Cerebellar cortex (tissue), 1 donor: ENCODE data around the gene FANK1.
"Not testable (repeated sequence)": the region's sequence is repeated elsewhere in the genome, so short reads cannot be mapped to it uniquely, and the experiment has no call there.

Experiments
- DNase-seq: peaks from one replicate; pipeline ENCODE4 v3.0.0-alpha.2; 2015; ENCODE audit warnings: low spot score

The FANK1 gene

GRCh38 chr10:125889441-125889840 is 6.9 kb upstream of the FANK1 start:
- not testable (repeated sequence) for DNase-seq

DNA sequence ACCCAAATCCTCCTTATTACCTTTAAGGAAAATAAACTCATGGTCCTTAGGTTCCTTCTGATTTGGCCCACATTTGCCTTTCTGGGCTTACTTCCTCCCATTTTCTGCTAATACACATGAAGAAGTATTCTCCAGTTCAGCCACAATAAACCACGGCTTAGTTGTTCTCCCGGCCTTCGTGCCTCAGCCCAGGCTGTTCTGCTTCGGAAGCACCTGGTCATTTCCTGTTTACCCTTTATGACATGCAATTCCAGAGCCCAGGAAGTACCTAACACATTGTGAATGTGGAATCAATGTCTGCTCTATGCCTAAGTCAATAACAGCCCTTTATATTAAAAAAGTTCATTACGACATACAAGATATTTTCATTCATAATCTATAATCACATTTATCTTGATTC is 4.0 kb upstream of the FANK1 start:
- not testable (repeated sequence) for DNase-seq

- not testable (repeated sequence) for DNase-seq
Observed at GRCh38 chr10:125894176-125894575, 2.2 kb upstream of the FANK1 start.

DNA sequence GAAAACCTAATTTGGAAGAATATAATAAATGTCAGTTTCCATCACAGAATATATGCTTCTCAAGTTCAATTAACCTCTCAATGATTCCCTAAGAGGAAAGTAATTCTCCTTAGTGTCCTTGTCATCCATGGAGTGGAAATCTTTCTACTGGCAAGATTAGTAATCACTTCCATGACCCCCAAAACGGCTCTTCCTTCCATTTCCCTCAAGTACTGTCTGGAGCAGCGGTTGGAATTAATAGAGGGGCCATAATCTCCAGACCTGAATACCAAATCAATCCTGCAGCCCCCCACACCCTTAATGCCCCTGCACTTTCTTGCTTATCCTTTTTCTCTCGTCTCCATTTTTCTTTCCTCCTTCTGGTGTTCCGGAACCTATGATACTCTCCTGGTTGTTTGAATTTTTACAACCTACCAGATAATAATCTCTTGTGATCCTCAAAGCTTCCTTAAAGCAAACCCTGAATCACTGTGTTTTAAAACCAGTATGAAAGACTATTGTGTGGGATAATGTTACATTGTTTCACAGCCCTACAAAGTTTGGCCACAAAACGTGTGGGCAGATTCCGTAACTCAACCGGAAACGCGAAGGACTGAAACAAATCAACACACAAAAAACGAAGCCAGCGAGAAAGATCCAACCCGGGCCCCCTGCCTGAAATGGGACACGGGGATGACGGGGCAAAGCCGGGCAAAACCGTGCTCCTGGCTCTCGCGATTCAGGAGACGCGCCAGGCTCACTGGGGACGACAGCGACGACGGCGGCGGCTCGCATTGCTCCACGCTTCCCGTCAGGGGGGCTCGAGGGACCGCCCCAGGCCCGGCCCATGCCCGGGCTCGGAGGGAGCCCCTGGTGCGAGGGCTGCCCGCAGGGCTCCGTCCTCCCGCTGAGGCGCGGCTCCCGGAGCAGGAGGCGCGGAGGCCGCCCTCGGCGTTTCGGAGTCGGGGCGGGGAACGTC is 955 bp upstream of the FANK1 start:
- peak; percentile 38 for DNase-seq

- DNase-seq: not testable (repeated sequence)
Observed at GRCh38 chr10:125897317-125897716, 953 bp downstream of the FANK1 start.

GRCh38 chr10:125900963-125901362 is 4.6 kb downstream of the FANK1 start:
- DNase-seq: not testable (repeated sequence)

DNA sequence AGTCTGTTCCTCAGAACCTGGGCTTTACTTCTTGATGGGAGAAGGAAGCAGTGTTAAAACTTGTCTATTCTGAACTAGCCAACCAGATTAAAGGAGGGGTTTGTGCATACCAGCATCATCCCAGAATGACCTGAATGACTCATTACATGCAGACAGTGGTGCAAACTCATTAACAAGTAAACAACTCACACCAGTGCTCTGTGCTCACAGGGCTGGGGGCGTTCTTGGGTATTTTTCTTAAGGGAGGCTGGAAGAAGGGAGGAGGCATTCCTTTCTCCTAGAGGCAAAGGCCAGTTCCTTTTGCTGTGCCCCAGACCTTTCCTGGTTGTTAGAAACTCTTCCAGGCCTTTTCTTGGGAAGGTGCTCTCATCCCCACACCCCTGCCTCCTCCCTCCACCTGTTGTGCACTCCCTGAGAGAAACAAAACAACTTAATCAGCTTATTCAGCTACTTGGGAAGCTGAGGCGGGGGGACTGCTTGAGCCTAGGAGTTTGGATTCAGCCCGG is 6.8 kb downstream of the FANK1 start:
- DNase-seq: not testable (repeated sequence)

- not testable (repeated sequence) for DNase-seq
Observed at GRCh38 chr10:125905069-125905994, 9.0 kb downstream of the FANK1 start.

- DNase-seq: not testable (repeated sequence)
Observed at GRCh38 chr10:125907598-125907997, 11.2 kb downstream of the FANK1 start.

DNA sequence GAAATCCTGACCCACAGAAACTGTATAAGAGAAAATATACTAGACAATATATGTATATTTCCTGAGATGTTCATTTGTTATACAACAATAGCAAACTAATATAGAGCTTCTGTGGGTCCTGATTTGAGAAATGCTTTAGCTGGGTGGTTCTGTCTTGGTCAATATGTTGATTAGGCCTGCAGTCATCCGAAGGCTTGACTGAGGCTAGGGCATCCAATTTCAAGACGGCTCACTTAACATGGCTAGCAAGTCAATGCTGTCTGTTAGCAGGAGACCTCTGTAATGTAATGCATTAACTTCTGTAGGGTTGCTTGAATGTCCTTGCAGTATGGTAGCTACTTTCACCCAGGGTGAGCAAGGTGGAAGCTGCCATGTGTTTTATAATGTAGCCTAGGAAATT is 12.4 kb downstream of the FANK1 start:
- DNase-seq: not testable (repeated sequence)

- DNase-seq: not testable (repeated sequence)
Observed at GRCh38 chr10:125909491-125909890, 13.1 kb downstream of the FANK1 start.

- DNase-seq: no peak
Observed at GRCh38 chr10:125911145-125911544, 14.8 kb downstream of the FANK1 start.

DNA sequence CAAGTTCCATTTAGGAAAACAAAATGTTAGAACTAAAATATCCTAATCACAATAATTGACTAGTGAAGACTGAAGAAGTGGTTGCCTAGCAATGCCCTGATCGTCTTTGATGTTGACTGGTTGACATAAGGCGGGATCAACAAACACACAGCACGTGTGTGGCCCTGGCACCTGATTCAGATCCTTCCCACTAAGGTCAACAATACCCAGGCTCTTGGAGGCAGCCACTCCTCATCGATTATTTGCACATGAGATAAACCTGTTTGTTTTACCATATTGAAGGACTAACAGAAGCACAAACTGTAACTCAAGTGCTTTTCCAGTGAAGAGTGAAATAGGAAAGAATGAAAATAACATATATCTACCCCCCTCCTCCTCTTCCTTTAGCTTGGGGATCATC is 15.6 kb downstream of the FANK1 start:
- no peak for DNase-seq

GRCh38 chr10:125913277-125913676 is 16.9 kb downstream of the FANK1 start:
- DNase-seq: not testable (repeated sequence)

DNA sequence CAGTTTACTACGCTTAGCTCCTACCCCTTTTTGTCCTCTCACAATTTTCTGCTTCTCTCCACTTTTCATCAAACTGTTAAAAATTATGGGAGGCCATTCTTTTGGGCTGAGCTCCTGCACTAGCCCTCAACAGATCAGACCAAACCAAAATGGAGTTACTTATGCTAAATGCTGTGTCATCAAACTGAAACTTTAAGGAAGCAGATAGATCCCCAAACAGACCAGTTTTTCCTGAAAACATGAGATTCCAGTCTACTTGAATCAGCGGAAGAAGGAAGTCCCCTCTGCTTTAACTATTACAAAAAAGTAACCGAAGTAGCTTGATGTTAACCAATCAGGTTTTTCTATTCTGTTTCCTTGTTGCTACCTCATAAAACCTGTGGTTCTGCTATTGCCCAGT is 20.6 kb downstream of the FANK1 start:
- DNase-seq: no peak

DNA sequence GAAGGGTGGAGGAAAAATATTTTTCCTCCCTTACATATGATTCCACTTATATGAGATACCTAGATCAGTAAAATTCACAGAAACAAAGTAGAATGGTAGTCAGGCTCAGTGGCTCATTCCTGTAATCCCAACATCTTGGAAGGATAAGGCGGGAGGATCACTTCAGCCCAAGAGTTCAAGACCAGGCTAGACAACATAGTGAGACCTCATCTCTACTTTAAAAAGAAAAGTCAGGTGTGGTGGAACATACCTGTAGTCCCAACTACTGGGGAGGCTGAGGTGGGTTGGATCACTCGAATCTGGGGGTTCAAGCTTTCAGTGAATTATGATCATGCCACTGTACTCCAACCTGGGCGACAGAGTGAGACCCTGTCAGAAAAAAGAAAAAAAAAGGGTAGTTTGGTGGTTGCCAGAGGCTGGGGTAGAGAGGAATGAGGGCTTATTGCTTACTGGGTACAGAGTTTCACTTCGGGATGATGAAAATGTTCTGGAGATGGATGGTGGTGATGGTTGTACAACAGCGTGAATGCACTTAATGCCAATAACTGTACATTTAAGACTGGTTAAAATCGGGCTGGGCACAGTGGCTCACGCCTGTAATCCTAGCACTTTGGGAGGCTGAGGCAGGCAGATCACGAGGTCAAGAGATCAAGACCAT is 21.5 kb downstream of the FANK1 start:
- DNase-seq: not testable (repeated sequence)

GRCh38 chr10:125921643-125922306 is 25.4 kb downstream of the FANK1 start:
- not testable (repeated sequence) for DNase-seq

DNA sequence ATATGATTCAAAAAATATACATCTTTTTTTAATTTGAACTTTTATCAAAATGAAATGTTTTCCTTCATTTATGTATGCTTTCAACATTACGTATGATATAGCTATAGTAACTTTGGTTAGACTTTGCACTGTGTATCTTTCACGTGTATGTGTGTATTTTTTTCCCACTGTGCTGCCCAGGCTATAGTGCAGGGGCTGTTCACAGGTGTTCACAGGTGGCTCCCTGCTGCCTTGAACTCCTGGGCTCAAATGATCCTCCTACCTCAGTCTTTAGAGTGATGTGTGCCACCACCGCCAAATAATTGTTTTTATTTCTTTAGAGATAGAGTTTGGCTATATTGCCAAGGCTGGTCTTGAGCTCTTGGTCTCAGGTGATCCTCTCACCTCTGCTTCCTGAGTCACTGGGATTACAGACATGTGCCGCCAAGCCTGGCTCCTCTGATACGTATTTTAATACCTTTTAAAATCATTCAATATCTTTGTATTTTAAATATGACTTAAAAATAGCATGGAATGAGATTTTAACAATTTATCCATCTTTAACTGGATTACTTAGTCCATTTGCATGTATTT is 29.0 kb downstream of the FANK1 start:
- DNase-seq: no peak

DNA sequence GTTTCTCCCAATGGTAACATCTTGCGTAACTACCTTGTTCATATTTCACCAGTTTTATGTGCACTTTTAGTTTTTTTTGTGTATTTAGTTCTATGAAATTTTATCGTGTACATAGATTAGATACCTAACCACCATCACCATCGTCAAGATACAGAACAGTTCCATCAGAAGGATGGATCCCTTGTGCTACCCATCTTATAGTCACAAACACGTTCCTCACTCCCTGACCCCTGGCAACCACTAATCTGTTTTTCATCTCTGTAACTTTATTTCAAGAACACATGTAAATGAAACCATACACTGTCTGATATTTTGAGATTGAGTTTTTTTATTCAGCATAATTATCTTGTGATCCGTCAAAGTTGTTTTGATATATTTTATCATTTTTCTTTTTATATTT is 29.9 kb downstream of the FANK1 start:
- DNase-seq: no peak

GRCh38 chr10:125927265-125927664 is 30.9 kb downstream of the FANK1 start:
- not testable (repeated sequence) for DNase-seq
